Limb (tissue), 2 donors: ENCODE results near the gene PCBD1.

Source experiments
- DNase-seq, 2 donors: peaks; one replicate each; pipeline ENCODE4 v3.0.0-alpha.2; 2016; ENCODE audit errors: extremely low spot score in 2 of 2

Gene PCBD1

GRCh38 chr10:70836319-70836718, 52.0 kb downstream of the PCBD1 start:
- no peak for DNase-seq

GRCh38 chr10:70834441-70835151, 53.8 kb downstream of the PCBD1 start:
- no peak for DNase-seq

GRCh38 chr10:70834021-70834420, 54.3 kb downstream of the PCBD1 start:
- no peak for DNase-seq

- no peak for DNase-seq
Observed at GRCh38 chr10:70833601-70834000, 54.8 kb downstream of the PCBD1 start.
